GM12873 (cell line): ENCODE measurements around the gene S100B.

Experiments used
- CTCF ChIP-seq: IDR thresholded peaks from 2 replicates; pipeline ENCODE4 v1.5.1; 2012; ENCODE audit warnings: low read depth, mild to moderate bottlenecking, moderate library complexity, low read length, control low read depth; ENCODE audit not compliant: insufficient read depth; ENCODE audit errors: missing control alignments

S100B gene

GRCh38 chr21:46618738-46619379, 14.0 kb upstream of the S100B start:
- TF ChIP-seq CTCF = no peak

GRCh38 chr21:46617267-46618051, 12.6 kb upstream of the S100B start:
- no peak for TF ChIP-seq CTCF

- no peak for TF ChIP-seq CTCF
These were observed 11.8 kb upstream of the S100B start for GRCh38 chr21:46616656-46617055.

GRCh38 chr21:46616050-46616449, 11.2 kb upstream of the S100B start:
- TF ChIP-seq CTCF = no peak

- no peak for TF ChIP-seq CTCF
These were observed 8.5 kb upstream of the S100B start for GRCh38 chr21:46613391-46613790.

- no peak for TF ChIP-seq CTCF
These were observed 5.3 kb upstream of the S100B start for GRCh38 chr21:46610018-46610701.

GRCh38 chr21:46608672-46609111, 3.8 kb upstream of the S100B start:
- TF ChIP-seq CTCF = no peak
